SK-N-SH (cell line): ENCODE data around the gene PPP3CA. TPM values are rescaled to one million over a fixed set of nuclear protein-coding genes. Genes with fewer than 3 reads are reported as not detected.

Experiments used
- CTCF ChIA-PET: fragments of 300-600, 350-600 bp; formaldehyde crosslinking; extraction: SDS; loops from one replicate; lab custom pipeline; 2021; lab: Yijun Ruan, JAX
- POLR2A ChIA-PET: fragments of 350-600 bp; sonication (Branson Sonifier 250); formaldehyde crosslinking; extraction: SDS; loops from one replicate; lab custom pipeline; 2020; ENCODE audit warnings: antibody characterized with exemption, inconsistent platforms; lab: Yijun Ruan, JAX
- DNase-seq: peaks from one replicate; pipeline ENCODE4 v3.0.0; 2012
- H2AFZ ChIP-seq: fragments of 200-600 bp; sonication (generic); 2 replicates; pipeline ENCODE4 v1.8.1; 2016; ENCODE audit warnings: antibody characterized with exemption, mild to moderate bottlenecking, low read depth
- H3F3A ChIP-seq: fragments of 200-600 bp; sonication (generic); replicated peaks from 2 replicates; pipeline ENCODE3; 2016; ENCODE audit warnings: antibody characterized with exemption, mild to moderate bottlenecking; ENCODE audit not compliant: insufficient read depth
- H3K27ac ChIP-seq, 2 experiments: fragments of 200-500 bp in 1 of 2; fragments of 200-600 bp in 1 of 2; sonication (Bioruptor generic) in 1 of 2; sonication (generic), shearing (Covaris generic) in 1 of 2; 2 replicates each; pipeline versions ENCODE4 v1.5.1 to v1.6.1; 2014 to 2016; ENCODE audit warnings: low read depth in 2 of 2, inconsistent platforms in 1 of 2, low read length in 1 of 2, mild to moderate bottlenecking in 1 of 2, mixed read lengths in 1 of 2
- H3K27me3 ChIP-seq: fragments of 200-600 bp; sonication (generic), shearing (Covaris generic); 2 replicates; pipeline ENCODE4 v1.6.1; 2016; ENCODE audit warnings: mixed run types; ENCODE audit not compliant: insufficient read depth
- H3K36me3 ChIP-seq, 2 experiments: fragments of 200-500 bp in 1 of 2; fragments of 200-600 bp in 1 of 2; sonication (Bioruptor generic) in 1 of 2; sonication (generic) in 1 of 2; replicated peaks in 1 of 2; 2 replicates each; pipeline versions ENCODE3 to v1.5.1; 2014 to 2016; ENCODE audit warnings: low read length in 1 of 2, mild to moderate bottlenecking in 1 of 2; ENCODE audit not compliant: insufficient read depth in 2 of 2, control insufficient read depth in 1 of 2
- H3K4me1 ChIP-seq, 2 experiments: fragments of 200-500 bp in 1 of 2; fragments of 200-600 bp in 1 of 2; sonication (Bioruptor generic) in 1 of 2; sonication (generic), shearing (Covaris generic) in 1 of 2; 2 replicates each; pipeline versions ENCODE4 v1.5.1 to v1.6.1; 2014 to 2016; ENCODE audit warnings: low read depth in 1 of 2, low read length in 1 of 2, mixed run types in 1 of 2; ENCODE audit not compliant: insufficient read depth in 2 of 2, control insufficient read depth in 1 of 2
- H3K4me2 ChIP-seq: fragments of 200-600 bp; sonication (generic), shearing (Covaris generic); 2 replicates; pipeline ENCODE4 v1.6.1; 2017; ENCODE audit warnings: mixed run types
- H3K4me3 ChIP-seq, 2 experiments: fragments of 200-500 bp in 1 of 2; fragments of 200-600 bp in 1 of 2; sonication (Bioruptor generic) in 1 of 2; sonication (generic), shearing (Covaris generic) in 1 of 2; 2 replicates each; pipeline versions ENCODE4 v1.5.1 to v1.8.1; 2014 to 2016; ENCODE audit warnings: low read depth in 2 of 2, inconsistent platforms in 1 of 2, low read length in 1 of 2, mild to moderate bottlenecking in 1 of 2, mixed read lengths in 1 of 2, moderate library complexity in 1 of 2
- H3K79me2 ChIP-seq: fragments of 200-600 bp; sonication (generic); 2 replicates; pipeline ENCODE4 v1.8.1; 2017; ENCODE audit warnings: mild to moderate bottlenecking; ENCODE audit not compliant: insufficient read depth
- H3K9ac ChIP-seq: fragments of 200-600 bp; sonication (generic); 2 replicates; pipeline ENCODE4 v1.6.1; 2017; ENCODE audit warnings: mixed run types
- H3K9me2 ChIP-seq: fragments of 200-600 bp; sonication (generic); 2 replicates; pipeline ENCODE4 v1.6.1; 2017; ENCODE audit warnings: mixed run types
- H3K9me3 ChIP-seq: fragments of 200-600 bp; sonication (generic); 2 replicates; pipeline ENCODE4 v1.6.1; 2017; ENCODE audit warnings: mixed run types, mild to moderate bottlenecking, moderate library complexity
- H4K20me1 ChIP-seq: fragments of 200-600 bp; sonication (generic); 2 replicates; pipeline ENCODE4 v1.6.1; 2017; ENCODE audit warnings: mild to moderate bottlenecking, mixed run types; ENCODE audit not compliant: insufficient read depth
- CTCF ChIP-seq: fragments of 200-600 bp; sonication (generic); IDR thresholded peaks from 2 replicates; pipeline ENCODE4 v1.6.1; 2017; ENCODE audit warnings: antibody characterized with exemption, mild to moderate bottlenecking, moderate library complexity
- ELF1 ChIP-seq: IDR thresholded peaks from 2 replicates; pipeline ENCODE4 v1.4.0; 2012
- FOSL2 ChIP-seq: IDR thresholded peaks from 2 replicates; pipeline ENCODE4 v1.4.0; 2012; ENCODE audit warnings: low read depth, mild to moderate bottlenecking, moderate library complexity, borderline replicate concordance
- IRF3 ChIP-seq: fragments of 150-350 bp; IDR thresholded peaks from 2 replicates; pipeline ENCODE4 v1.6.1; 2016; ENCODE audit warnings: mild to moderate bottlenecking, low read depth, low read length
- JUND ChIP-seq: IDR thresholded peaks from 2 replicates; pipeline ENCODE4 v1.4.0; 2012
- NFIC ChIP-seq: IDR thresholded peaks from 2 replicates; pipeline ENCODE4 v1.4.0; 2012; ENCODE audit warnings: borderline replicate concordance
- RAD21 ChIP-seq: IDR thresholded peaks from 2 replicates; pipeline ENCODE4 v1.6.1; 2012; ENCODE audit warnings: mild to moderate bottlenecking, low read length
- RCOR1 ChIP-seq: fragments of 150-350 bp; IDR thresholded peaks from 2 replicates; pipeline ENCODE4 v1.6.1; 2017; ENCODE audit warnings: antibody characterized with exemption, low read length
- RFX5 ChIP-seq: IDR thresholded peaks from 2 replicates; pipeline ENCODE4 v1.6.1; 2012; ENCODE audit warnings: mild to moderate bottlenecking, improper control_type of control experiment, low read length
- RXRA ChIP-seq: IDR thresholded peaks from 2 replicates; pipeline ENCODE4 v1.4.0; 2012; ENCODE audit warnings: low read depth, mild to moderate bottlenecking, borderline replicate concordance
- TCF12 ChIP-seq: IDR thresholded peaks from 2 replicates; pipeline ENCODE4 v1.4.0; 2012
- TEAD4 ChIP-seq: IDR thresholded peaks from 2 replicates; pipeline ENCODE4 v1.4.0; 2012; ENCODE audit warnings: mild to moderate bottlenecking, borderline replicate concordance; ENCODE audit not compliant: insufficient read depth
- WGBS: methylation state at CpG from one replicate; pipeline ENCODE4 v1.1.6; 2017; ENCODE audit warnings: low lambda C conversion rate; 5-methylcytosine and 5-hydroxymethylcytosine counted together
- polyA plus RNA-seq, 3 experiments: library from polyadenylated mRNA; depleted of rRNA; stranded (reverse); fragments of >200 nt; gene quantifications; 2 replicates each; pipeline ENCODE4 v1.2.3, GENCODE V29; 2012
- TF ChIP-seq, protein P1 (sequence below): IDR thresholded peaks from 2 replicates; pipeline ENCODE4 v1.4.0; 2012; ENCODE audit warnings: low read depth, borderline replicate concordance
- TF ChIP-seq, protein P2 (sequence below): IDR thresholded peaks from 2 replicates; pipeline ENCODE4 v1.4.0; 2012; ENCODE audit warnings: low read depth
- TF ChIP-seq, protein P3 (sequence below): fragments of 150-350 bp; IDR thresholded peaks from 2 replicates; pipeline ENCODE4 v1.6.1; 2017; ENCODE audit warnings: antibody characterized with exemption, low read length, low read depth, borderline replicate concordance

PPP3CA gene
- polyA plus RNA-seq, 1 of the 3 experiments (the other 2 are of a cell fraction): 10.7 TPM

DNA sequence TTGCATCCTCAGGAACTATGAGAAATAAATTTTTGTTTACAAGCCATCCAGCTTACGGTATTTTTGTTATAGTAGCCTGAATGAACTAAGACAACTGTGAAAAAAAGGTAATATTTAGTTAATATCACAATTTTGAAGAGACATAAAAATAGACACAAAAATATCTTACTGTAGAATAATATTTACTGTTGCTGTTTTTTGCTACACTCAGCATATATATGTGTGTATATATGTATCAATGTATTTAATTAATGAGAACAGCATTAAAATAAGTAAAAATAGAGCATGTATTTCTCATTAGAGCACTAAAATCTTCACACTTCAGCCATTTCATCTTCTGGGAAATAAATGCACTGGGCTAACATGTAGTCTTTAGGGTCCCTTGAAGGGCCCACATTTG lies 24.6 kb downstream of the PPP3CA start:
- Histone ChIP-seq H3K4me2 (no peak overlapping the region), H3K4me1 (peaks cover 0 to 12% of the 10 kb centered on the region in 2 experiments; a peak in 2 of 4 replicates), H3K9me3 (peaks cover 4% of the 10 kb centered on the region; the same call in 1 of the 2 replicates), H3K9me2 (no peaks in the 10 kb centered on the region), H3K27ac (no peak overlapping the region), H3K79me2 (peaks cover 92% of the 10 kb centered on the region), H3K9ac (no peak overlapping the region), H4K20me1 (peaks cover 47% of the 10 kb centered on the region; the same call in 1 of the 2 replicates), H2AFZ (no peak overlapping the region), H3F3A (peaks cover 6% of the 10 kb centered on the region), H3K4me3 (no peak overlapping the region), H3K36me3 (peaks cover 0 to 5% of the 10 kb centered on the region in 2 experiments), H3K27me3 (no peaks in the 10 kb centered on the region)
- no peak for DNase-seq
- ChIA-PET CTCF (interaction anchor here (1.5 kb wide), 1 partner anchor 16 kb away, joined by 3 read pairs; no protein-coding TSS in a partner anchor), POLR2A (no interaction called here)
- 100% methylated on average over 1 of the region's 1 CpG for WGBS
- TF ChIP-seq RXRA (no peak), TCF12 (no peak), JUND (no peak), RFX5 (no peak), TEAD4 (no peak), ELF1 (no peak), CTCF (no peak), NFIC (no peak)
- TF ChIP-seq, protein P1, sequence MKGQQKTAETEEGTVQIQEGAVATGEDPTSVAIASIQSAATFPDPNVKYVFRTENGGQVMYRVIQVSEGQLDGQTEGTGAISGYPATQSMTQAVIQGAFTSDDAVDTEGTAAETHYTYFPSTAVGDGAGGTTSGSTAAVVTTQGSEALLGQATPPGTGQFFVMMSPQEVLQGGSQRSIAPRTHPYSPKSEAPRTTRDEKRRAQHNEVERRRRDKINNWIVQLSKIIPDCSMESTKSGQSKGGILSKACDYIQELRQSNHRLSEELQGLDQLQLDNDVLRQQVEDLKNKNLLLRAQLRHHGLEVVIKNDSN: no peak
- TF ChIP-seq, protein P2, sequence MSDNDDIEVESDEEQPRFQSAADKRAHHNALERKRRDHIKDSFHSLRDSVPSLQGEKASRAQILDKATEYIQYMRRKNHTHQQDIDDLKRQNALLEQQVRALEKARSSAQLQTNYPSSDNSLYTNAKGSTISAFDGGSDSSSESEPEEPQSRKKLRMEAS: no peak
- TF ChIP-seq, protein P3, sequence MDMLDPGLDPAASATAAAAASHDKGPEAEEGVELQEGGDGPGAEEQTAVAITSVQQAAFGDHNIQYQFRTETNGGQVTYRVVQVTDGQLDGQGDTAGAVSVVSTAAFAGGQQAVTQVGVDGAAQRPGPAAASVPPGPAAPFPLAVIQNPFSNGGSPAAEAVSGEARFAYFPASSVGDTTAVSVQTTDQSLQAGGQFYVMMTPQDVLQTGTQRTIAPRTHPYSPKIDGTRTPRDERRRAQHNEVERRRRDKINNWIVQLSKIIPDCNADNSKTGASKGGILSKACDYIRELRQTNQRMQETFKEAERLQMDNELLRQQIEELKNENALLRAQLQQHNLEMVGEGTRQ: no peak

DNA sequence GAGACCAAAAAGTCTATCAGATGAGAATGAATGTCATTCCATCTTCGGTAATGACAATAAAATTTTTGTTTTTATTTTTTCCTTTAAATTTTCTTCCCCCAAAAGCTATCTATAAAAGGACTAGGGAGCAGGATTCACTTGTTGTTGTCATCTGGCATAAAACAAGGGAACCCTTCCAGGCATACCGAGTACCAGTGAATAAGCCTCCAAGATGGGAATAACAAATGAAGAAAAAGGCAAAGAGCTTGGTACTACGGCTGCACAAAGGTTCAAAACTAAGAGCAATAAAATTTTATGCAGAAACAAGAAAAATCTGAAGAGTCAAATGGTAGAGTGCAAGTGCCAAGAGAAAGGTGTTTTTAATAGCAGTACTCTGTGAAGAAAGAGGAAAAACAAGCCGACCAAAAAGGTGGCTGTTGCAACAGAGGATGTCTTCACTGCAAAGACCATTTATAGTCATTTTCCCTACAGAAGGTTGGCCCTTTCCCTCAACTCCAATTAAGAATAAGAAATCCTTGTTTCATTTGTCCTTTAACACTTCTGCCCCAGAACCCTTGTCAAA lies 25.8 kb downstream of the PPP3CA start:
- POLR2A ChIA-PET: no interaction called here
- TF ChIP-seq RCOR1 (no peak), FOSL2 (no peak), RAD21 (no peak), IRF3 (no peak)
- Histone ChIP-seq H3K79me2 (peaks cover 86% of the 10 kb centered on the region), H3K27me3 (no peaks in the 10 kb centered on the region), H3K9me2 (no peaks in the 10 kb centered on the region), H3K4me2 (no peak overlapping the region), H3K36me3 (peaks cover 0 to 5% of the 10 kb centered on the region in 2 experiments), H3K27ac (no peak overlapping the region), H3F3A (peaks cover 8% of the 10 kb centered on the region), H3K4me1 (peaks cover 0 to 6% of the 10 kb centered on the region in 2 experiments; a peak in 2 of 4 replicates), H4K20me1 (peaks cover 43% of the 10 kb centered on the region; the same call in 1 of the 2 replicates), H3K9ac (no peak overlapping the region), H2AFZ (no peak overlapping the region), H3K4me3 (no peak overlapping the region), H3K9me3 (peaks cover 4% of the 10 kb centered on the region; the same call in 1 of the 2 replicates)
- CTCF ChIA-PET: interaction anchor here (1.5 to 1.6 kb wide), 2 partner anchors 15 to 16 kb away, joined by 3 to 4 read pairs; no protein-coding TSS in a partner anchor
- DNase-seq: no peak
- 88% methylated on average over 4 of the region's 4 CpGs for WGBS
